Lower leg skin (tissue), 3 donors: ENCODE data around the gene ADGRV1.

Source experiments
- CTCF ChIP-seq, 3 donors: fragments of 450-650 bp; IDR thresholded peaks; one replicate each; pipeline ENCODE4 v1.5.1; 2016; ENCODE audit warnings: antibody characterized with exemption in 3 of 3, mild to moderate bottlenecking in 3 of 3, moderate library complexity in 2 of 3
- POLR2A ChIP-seq, 2 donors: fragments of 450-650 bp; IDR thresholded peaks; one replicate each; pipeline ENCODE4 v1.6.1; 2016 to 2017; ENCODE audit warnings: antibody characterized with exemption in 2 of 2, mild to moderate bottlenecking in 1 of 2, moderate library complexity in 1 of 2

GRCh38 chr5:91139572-91140200 is 581.1 kb downstream of the ADGRV1 start:
- TF ChIP-seq CTCF (IDR thresholded peaks at IDR 0.05) (no peak), POLR2A (IDR thresholded peaks at IDR 0.05) (no peak)
